Progenitor cell of endocrine pancreas (in vitro differentiated cells): ENCODE results near the gene ZSCAN29. TPM values are rescaled to one million over a fixed set of nuclear protein-coding genes. Genes with fewer than 3 reads are reported as not detected.

Experiments used
- DNase-seq: peaks from one replicate; pipeline ENCODE4 v3.0.0; 2021; ENCODE audit warnings: low spot score; ENCODE audit not compliant: unreplicated experiment
- H3K27ac Mint-ChIP-seq: 2 replicates; pipeline ENCODE4 v1.8.0; 2021; ENCODE audit warnings: mild to moderate bottlenecking, moderate library complexity, mixed read lengths
- H3K27me3 Mint-ChIP-seq: 2 replicates; pipeline ENCODE4 v1.8.0; 2021; ENCODE audit warnings: mixed read lengths
- H3K36me3 Mint-ChIP-seq: 2 replicates; pipeline ENCODE4 v1.8.0; 2022; ENCODE audit warnings: mixed read lengths; ENCODE audit not compliant: insufficient read depth
- H3K4me1 Mint-ChIP-seq: 2 replicates; pipeline ENCODE4 v1.8.0; 2021; ENCODE audit warnings: low read depth, mixed read lengths
- H3K4me3 Mint-ChIP-seq: 2 replicates; pipeline ENCODE4 v1.8.0; 2021; ENCODE audit warnings: low read depth, mild to moderate bottlenecking, moderate library complexity, mixed read lengths
- H3K9me3 Mint-ChIP-seq: 2 replicates; pipeline ENCODE4 v1.8.0; 2021; ENCODE audit warnings: low read depth, mixed read lengths
- CTCF ChIP-seq: fragments of 200-600 bp; sonication (generic); IDR thresholded peaks from one replicate; pipeline ENCODE4 v1.5.0; 2021; ENCODE audit warnings: antibody characterized with exemption, mild to moderate bottlenecking; ENCODE audit not compliant: unreplicated experiment
- long read RNA-seq: library from polyadenylated mRNA; unstranded; transcript quantifications from one replicate; pipeline ENCODE4 v2.0.0, GENCODE V29; 2020
- total RNA-seq: library from RNA; stranded (reverse); gene quantifications from 2 replicates; pipeline ENCODE4 v1.2.1, GENCODE V29; 2021

The ZSCAN29 gene
- total RNA-seq: 71.2 and 73.8 TPM in 2 replicates
- long read RNA-seq, partial matches to known transcripts: 10 of 12 reads
- long read RNA-seq, other reads (novel, unspliced or antisense): 2 of 12 reads

- TF ChIP-seq CTCF: peak; percentile 56
- Mint-ChIP-seq H3K27me3 (no peaks in the 10 kb centered on the region), H3K4me3 (peak within 1 kb of the TSS; percentile 97), H3K4me1 (peaks cover 33% of the 10 kb centered on the region), H3K36me3 (peaks cover 39% of the 10 kb centered on the region), H3K9me3 (peaks cover 16% of the 10 kb centered on the region), H3K27ac (peak within 1 kb of the TSS; percentile 92)
- DNase-seq: peak; percentile 87
These were observed at the start of gene ZSCAN29, which contains the start of gene TUBGCP4 for GRCh38 chr15:43370975-43371974. TSS of gene ZSCAN29 (minus strand) at chr15:43371043. CDS start at chr15:43369913, 1,130 bp downstream. TSS of gene TUBGCP4 (plus strand) at chr15:43371101. CDS start at chr15:43371355, 254 bp downstream.

DNA sequence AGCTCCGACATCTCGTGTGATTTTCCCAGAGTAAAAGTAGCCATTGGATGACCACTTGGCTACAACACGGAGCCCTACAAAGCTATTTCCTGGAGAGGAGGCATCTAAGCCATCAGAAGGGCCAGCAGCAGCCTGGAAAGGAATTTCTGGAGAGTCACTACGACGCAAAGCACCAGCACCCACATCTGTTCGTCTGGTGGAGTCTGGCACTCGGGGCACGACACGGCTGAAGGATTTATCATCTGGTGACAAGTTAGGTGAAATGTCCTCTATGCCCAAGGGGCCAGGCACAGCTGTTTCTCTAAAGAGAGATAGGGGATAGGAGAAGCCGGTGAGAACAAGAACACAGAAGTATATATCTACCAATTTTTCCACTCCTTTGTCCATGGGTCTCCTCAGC is 49.6 kb upstream of the ZSCAN29 start:
- no peaks in the 10 kb centered on the region for H3K27me3 Mint-ChIP-seq
- H3K9me3 Mint-ChIP-seq: no peaks in the 10 kb centered on the region
- DNase-seq: no peak
- H3K4me3 Mint-ChIP-seq: no peak overlapping the region
- no peak overlapping the region for H3K27ac Mint-ChIP-seq
- H3K36me3 Mint-ChIP-seq: peaks cover 39% of the 10 kb centered on the region
- TF ChIP-seq CTCF: no peak
- no peaks in the 10 kb centered on the region for H3K4me1 Mint-ChIP-seq

DNA sequence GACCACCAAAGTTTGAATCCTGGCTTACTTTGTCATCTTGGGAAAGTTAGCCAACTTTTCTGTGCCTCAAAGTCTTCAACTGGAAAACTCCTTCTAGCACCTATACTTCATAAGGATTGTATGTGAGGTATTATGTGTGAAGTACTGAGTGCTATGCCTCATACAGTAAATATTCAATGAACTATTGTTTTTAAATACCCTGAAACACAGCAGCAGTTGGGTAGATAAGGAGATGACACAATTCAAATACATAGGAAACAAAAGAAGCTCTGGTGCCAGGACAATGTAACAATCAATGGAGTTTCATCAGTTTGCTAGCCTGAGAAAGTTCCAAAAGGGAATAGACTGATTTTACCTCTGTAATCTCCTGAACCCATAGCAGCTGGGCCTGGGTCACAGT is 43.4 kb upstream of the ZSCAN29 start:
- Mint-ChIP-seq H3K9me3 (no peaks in the 10 kb centered on the region), H3K27me3 (no peaks in the 10 kb centered on the region), H3K4me3 (no peak overlapping the region), H3K27ac (no peak overlapping the region), H3K4me1 (no peaks in the 10 kb centered on the region), H3K36me3 (peaks cover 34% of the 10 kb centered on the region)
- no peak for TF ChIP-seq CTCF
- DNase-seq: no peak

GRCh38 chr15:43412096-43412495 is 41.3 kb upstream of the ZSCAN29 start:
- Mint-ChIP-seq H3K9me3 (no peaks in the 10 kb centered on the region), H3K27me3 (no peaks in the 10 kb centered on the region), H3K27ac (no peak overlapping the region), H3K4me3 (no peak overlapping the region), H3K4me1 (no peaks in the 10 kb centered on the region), H3K36me3 (peaks cover 41% of the 10 kb centered on the region)
- no peak for DNase-seq
- TF ChIP-seq CTCF: no peak

GRCh38 chr15:43410572-43411214 is 39.9 kb upstream of the ZSCAN29 start:
- peak overlapping the region; percentile 66 for H3K27ac Mint-ChIP-seq
- H3K4me1 Mint-ChIP-seq: no peaks in the 10 kb centered on the region
- TF ChIP-seq CTCF: no peak
- peaks cover 47% of the 10 kb centered on the region for H3K36me3 Mint-ChIP-seq
- no peaks in the 10 kb centered on the region for H3K9me3 Mint-ChIP-seq
- H3K4me3 Mint-ChIP-seq: no peak overlapping the region
- no peak for DNase-seq
- no peaks in the 10 kb centered on the region for H3K27me3 Mint-ChIP-seq
